Measurements from ENCODE around the gene ZNF787. TPM values are rescaled to one million over a fixed set of nuclear protein-coding genes. Genes with fewer than 3 reads are reported as not detected.
A peak's percentile ranks its signal among the peaks of the same experiment; 100 is the strongest.

The ZNF787 gene
- total RNA-seq, 1 donor: 15.9 TPM

DNA sequence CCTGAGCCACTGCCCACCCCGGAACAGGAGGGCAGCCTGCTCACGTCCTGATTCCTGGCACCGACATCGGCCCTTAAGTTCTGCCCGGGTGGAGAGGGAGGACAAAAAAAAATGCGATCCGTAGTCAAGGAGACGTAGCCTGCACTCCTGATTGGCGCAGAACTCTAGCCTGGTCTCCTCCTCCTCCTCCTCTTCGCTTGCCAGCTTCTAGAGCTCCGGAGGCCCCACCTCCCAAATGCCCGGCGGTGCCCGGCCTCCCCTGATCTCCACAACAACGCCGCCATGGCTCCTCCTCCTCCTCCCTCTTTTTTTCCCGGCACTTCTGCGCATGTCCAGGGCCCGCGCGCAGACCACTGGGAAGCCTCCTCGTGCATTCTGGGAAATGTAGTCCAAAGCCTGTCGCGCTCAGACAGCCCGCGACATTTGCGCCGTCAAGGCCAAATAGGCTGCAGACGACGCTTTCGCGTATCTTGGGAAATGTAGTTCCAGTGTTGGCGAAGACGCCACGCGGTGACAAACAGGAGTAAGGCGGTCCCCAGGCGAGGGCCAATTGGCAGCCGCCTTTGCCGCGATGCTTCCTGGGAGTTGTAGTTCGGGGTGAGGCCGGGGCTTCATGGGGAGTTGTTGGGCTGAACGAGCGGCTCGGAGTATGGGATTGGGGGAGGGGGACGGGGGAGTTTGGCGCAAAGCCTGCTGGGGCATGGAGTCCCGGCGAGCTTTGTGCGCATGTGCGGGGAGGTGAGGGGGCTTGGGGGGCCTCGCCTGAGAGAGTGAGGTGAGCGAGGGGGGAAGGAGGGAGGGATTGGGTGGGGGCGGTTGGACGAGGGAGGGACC, 19.7 kb upstream of the ZNF787 start, which contains the start of gene ZNF444:
Gene ZNF444, plus strand, starts transcription at position 705 of the 834 bp plus-strand sequence. CDS start 5,625 bp downstream, outside the sequence.
- TF ChIP-seq, protein P1, sequence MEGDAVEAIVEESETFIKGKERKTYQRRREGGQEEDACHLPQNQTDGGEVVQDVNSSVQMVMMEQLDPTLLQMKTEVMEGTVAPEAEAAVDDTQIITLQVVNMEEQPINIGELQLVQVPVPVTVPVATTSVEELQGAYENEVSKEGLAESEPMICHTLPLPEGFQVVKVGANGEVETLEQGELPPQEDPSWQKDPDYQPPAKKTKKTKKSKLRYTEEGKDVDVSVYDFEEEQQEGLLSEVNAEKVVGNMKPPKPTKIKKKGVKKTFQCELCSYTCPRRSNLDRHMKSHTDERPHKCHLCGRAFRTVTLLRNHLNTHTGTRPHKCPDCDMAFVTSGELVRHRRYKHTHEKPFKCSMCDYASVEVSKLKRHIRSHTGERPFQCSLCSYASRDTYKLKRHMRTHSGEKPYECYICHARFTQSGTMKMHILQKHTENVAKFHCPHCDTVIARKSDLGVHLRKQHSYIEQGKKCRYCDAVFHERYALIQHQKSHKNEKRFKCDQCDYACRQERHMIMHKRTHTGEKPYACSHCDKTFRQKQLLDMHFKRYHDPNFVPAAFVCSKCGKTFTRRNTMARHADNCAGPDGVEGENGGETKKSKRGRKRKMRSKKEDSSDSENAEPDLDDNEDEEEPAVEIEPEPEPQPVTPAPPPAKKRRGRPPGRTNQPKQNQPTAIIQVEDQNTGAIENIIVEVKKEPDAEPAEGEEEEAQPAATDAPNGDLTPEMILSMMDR (IDR thresholded peaks at IDR 0.05; ENCODE audit: insufficient read depth, low read length): no peak
- peak within 1 kb of the TSS; percentile 78 for H3K4me3 ChIP-seq (ENCODE audit: low read depth, low read length)
- peak; percentile 99 for DNase-seq (ENCODE audit: low read depth)

DNA sequence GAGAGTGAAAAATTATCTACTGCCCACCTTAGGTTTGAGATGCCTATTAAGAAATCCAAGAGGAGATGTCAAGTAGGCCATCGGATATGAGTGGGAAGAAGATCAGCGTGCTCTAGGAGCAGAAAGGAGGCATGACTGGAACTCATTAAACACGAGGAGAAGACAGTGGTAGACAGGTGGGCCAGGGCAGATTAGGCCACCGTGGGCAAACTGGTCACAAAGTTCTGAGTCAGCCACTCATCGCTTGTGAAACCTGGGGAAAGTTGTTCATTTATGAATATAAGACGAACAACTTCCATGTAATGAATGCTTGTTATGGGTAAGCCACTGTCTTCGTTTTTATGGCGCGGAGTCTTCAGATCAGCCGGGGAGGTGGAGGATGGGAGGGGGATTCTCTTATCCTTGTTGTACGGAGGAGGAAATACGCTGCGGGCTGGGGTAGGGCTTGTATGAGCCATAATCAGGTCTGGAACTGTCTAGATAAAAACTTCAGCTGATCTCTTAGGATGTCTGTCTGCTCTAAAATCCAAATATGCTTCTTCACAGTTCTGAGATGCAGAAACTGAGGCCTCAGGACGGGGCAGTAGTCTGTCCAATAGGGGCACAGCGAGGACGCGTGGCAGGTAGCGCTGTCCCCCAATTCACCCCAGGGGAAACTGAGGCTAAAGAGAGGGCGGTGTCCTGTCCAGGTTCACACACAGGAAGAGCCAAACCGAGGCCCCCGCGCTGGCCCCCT, 18.9 kb upstream of the ZNF787 start:
- no peak for DNase-seq (ENCODE audit: low read depth)
- peak overlapping the region; percentile 72 for H3K4me3 ChIP-seq (ENCODE audit: low read depth, low read length)
- TF ChIP-seq, protein P1 (IDR thresholded peaks at IDR 0.05; ENCODE audit: insufficient read depth, low read length): no peak

DNA sequence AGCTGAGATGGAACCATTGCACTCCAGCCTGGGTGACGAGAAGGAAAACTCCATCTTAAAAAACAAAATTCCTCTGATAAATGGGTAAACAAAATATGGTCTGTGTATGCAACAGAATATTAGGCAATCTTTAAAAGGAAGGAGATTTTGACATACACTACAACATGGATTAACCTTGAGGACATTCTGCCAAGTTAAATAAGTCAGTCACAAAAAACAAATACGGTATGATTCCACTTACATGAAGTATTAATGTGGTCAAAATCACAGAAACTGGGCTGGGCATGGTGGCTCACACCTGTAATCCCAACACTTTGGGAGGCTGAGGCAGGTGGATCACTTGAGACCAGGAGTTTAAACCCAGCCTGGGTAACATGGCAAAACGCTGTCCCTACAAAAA, 17.0 kb upstream of the ZNF787 start:
- no peak for DNase-seq (ENCODE audit: low read depth)
- TF ChIP-seq, protein P1 (IDR thresholded peaks at IDR 0.05; ENCODE audit: insufficient read depth, low read length): no peak
- H3K4me3 ChIP-seq (ENCODE audit: low read depth, low read length): no peak overlapping the region

DNA sequence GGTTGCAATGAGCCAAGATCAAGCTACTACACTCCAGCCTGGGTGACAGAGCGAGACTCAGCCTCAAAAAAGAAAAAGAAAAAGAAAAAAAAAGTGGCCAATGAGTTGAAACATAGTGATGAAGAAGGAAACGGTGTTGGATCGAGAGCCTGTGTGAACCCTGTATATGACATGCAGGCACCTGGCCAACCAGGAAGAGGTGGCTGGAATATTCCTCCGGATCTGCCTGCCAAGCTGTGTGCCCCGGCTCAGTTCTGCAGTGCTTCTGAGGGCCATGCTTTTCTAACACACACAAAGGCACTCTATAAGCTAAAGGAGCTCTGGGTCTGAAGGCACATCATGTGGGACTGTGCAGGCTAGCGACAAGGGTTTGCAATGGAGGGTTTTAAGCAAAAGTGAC, 16.3 kb upstream of the ZNF787 start:
- TF ChIP-seq, protein P1 (IDR thresholded peaks at IDR 0.05; ENCODE audit: insufficient read depth, low read length): no peak
- H3K4me3 ChIP-seq (ENCODE audit: low read depth, low read length): no peak overlapping the region
- no peak for DNase-seq (ENCODE audit: low read depth)

DNA sequence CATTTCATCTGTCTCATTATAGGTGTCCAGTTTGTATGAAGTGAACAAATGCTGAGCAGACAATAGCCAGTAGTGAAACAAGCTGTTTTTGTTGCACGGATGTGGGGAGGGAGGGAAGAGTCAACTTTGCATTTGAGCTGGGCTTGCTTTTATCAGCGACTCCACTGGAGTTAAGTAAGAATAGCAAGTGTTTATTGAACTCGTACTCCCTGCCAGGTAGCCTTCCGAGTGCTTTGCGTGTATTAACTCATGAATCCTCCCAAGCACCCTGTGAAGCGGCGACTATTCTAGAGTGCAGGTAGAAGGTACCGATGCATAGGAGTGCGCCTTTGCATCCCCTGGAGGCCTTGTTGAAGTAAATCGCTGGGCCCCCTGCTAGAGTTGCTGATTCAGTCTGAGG, 15.3 kb upstream of the ZNF787 start:
- no peak overlapping the region for H3K4me3 ChIP-seq (ENCODE audit: low read depth, low read length)
- DNase-seq (ENCODE audit: low read depth): no peak
- TF ChIP-seq, protein P1 (IDR thresholded peaks at IDR 0.05; ENCODE audit: insufficient read depth, low read length): no peak

DNA sequence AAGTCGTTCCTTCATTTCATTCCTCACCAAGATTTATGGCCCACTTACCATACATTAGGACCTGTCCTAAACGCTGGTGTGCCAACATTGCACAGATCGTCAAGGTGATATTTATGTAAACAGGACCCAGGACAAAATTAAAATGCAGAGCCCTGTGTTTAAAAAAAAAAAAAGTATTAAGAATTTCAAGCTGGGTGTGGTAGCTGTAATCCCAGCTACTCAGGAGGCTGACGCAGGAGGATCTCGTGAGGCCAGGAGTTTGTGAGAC, 13.5 kb upstream of the ZNF787 start:
- DNase-seq (ENCODE audit: low read depth): no peak
- no peak overlapping the region for H3K4me3 ChIP-seq (ENCODE audit: low read depth, low read length)
- TF ChIP-seq, protein P1 (IDR thresholded peaks at IDR 0.05; ENCODE audit: insufficient read depth, low read length): no peak
